ENCODE data around the gene TUBA1C.
A peak's percentile ranks its signal among the peaks of the same experiment; 100 is the strongest.
"Not testable (repeated sequence)": the region's sequence is repeated elsewhere in the genome, so short reads cannot be mapped to it uniquely, and the experiment has no call there.

TUBA1C gene

GRCh38 chr12:49264873-49265792 is at the start of gene TUBA1C:
Gene TUBA1C, plus strand, starts transcription at chr12:49265082. Its CDS starts 100 bp downstream, at chr12:49265182.
- peak; percentile 83 for DNase-seq (ENCODE audit: low read depth)

GRCh38 chr12:49219417-49220026 is 45.4 kb upstream of the TUBA1C start:
- DNase-seq (ENCODE audit: low read depth) = no peak

DNA sequence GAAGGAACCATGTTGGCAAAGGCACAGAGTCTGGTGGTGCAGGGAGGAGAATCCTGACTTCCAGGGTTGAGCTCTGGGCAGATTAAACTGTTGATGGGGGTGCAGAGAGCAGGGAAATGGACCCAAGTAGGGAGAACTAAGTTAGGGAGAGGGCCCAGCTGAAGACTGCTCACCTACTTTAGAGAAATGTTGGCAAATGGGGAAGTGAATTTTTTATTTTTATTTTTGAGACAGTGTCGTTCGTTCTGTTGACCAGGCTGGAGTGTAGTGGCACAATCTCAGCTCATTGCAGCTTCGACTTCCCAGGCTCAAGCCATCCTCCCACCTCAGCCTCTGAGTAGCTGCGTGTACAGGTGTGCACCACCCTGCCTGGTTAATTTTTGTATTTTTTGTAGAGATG is 43.9 kb upstream of the TUBA1C start:
- no peak for DNase-seq (ENCODE audit: low read depth)

DNA sequence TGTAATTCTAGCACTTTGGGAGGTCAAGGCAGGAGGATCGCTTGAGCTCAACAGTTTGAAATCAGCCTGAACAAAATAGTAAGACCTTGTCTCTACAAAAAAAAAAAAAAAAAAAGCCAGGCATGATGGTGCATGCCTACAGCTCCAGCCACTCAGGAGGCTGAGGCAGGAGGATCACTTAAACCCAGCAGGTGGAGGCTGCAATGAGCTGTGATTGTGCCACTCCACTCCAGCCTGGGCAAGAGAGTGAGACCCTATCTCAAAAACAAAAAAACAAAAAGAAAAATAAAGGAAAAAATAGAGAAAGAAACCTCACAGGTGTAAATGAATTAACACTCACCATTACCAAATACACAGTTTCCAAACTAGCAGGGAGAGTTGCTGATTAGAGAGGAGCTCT is 41.8 kb upstream of the TUBA1C start:
- no peak for DNase-seq (ENCODE audit: low read depth)

- DNase-seq (ENCODE audit: low read depth) = no peak
These were observed 41.1 kb upstream of the TUBA1C start for GRCh38 chr12:49223590-49224369.

DNA sequence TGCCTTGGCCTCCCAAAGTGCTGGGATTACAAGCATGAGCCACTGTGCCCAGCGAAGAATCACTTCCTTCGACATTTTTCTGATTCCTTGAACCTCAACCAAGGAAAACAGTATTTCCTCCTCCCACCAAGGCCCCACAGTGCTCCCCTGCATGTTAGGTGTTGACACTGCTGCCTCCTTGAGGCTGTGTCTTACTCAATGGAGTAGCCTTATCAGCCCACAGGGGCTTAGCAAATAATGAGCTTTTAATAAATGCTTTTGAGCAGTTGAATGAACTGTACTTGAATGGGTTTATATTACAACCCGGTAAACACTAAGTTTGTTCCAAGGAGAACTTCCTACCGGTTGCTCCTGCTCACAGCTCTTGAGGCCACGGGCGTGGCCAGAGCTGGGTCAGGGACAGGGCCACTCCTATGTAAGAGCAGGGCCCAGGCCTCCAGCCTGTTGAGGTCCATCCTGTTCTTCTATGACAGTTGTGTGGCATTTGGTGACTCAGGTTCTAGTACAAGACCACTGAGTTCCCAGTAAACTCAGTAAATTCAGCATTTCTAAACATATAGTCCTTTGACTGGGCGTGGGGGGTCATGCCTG is 39.2 kb upstream of the TUBA1C start:
- DNase-seq (ENCODE audit: low read depth) = no peak

DNA sequence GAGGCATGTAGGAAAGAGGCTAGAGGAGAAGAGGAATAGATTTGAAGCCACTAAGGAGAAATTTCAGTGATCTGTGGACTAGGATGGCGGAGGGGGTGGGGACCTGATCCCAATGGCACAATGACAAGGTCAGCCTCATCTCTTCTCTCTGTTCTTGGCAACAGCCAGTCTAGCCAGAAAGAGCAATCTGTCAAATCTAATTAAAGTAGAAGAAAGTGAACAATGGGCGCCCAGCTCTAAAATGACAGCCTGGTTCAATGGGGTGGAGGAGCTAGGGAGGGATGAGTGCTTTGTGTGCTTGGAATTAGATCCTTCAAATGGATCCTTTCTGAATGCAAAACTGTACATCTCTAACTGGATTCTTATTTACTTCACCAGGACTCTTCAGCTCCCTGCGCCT is 37.2 kb upstream of the TUBA1C start:
- no peak for DNase-seq (ENCODE audit: low read depth)

DNA sequence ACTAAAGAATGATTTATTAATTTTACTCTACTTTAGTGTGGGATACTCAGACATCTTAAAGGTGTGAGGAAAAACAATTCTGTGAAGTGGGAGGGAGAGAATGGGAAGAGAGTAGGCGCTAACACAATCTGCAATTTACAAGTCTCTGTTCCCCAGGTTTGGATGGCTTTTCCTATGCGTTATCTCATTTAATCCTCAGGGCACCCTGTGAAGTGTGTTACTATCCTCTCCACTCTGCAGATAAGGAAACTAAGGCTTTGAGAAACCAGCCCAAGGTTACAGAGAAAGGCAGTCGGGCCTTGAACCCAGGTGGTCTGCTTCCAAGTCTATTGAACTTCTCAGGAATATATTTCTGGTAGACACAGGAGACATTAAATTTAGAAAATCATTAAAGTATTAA is 36.2 kb upstream of the TUBA1C start:
- no peak for DNase-seq (ENCODE audit: low read depth)

DNA sequence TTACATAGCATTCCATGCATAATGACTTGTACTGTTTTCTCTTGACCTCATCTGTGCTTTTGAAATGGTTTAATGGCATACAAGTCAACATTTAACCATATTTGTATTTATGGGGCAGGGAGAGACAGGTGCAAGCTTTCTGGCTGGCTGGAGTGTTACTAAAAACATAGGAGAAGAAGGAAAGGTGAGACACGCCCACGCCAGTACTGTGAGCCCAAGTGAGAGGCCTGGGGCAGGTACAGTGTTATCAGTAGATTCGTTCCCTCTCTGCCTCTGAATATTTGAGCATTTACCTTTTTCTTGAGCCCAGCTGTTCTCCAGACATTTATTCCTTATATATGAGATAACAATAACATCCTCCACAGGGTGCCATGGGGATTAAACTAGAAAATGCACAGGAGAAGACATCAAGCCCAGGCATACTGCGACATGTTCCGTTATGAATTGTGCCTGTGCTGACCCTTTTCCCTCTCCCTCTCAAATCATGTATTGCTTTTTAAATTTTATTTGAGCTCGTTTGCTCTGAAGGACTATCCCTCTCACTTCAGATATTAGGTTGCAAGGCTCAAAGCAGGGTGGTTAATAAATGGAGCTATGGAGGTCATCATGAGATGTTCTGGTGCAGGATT is 34.6 kb upstream of the TUBA1C start:
- no peak for DNase-seq (ENCODE audit: low read depth)

DNA sequence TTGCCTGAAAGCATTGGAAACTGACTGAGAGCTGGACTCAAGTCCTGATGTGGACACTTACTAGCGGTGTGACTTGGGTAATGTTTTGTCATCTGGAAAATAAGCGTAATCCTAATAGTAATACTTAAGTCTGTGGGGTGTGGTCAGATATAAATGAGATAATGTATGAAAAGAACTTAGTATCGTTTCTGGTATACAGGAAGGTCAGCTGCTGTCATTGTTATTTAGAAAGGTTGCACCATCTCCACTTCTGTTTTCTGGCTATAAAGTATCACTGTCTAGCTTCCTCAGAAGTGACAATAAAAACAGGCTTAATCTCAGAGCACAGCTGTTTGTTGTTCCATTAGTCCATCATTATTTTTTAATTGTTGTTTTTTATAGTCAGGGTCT is 34.1 kb upstream of the TUBA1C start:
- DNase-seq (ENCODE audit: low read depth) = no peak

GRCh38 chr12:49231878-49232655 is 32.8 kb upstream of the TUBA1C start:
- no peak for DNase-seq (ENCODE audit: low read depth)

- no peak for DNase-seq (ENCODE audit: low read depth)
These were observed 31.7 kb upstream of the TUBA1C start for GRCh38 chr12:49232940-49233841.

GRCh38 chr12:49233842-49234526 is 30.9 kb upstream of the TUBA1C start:
- peak; percentile 4 for DNase-seq (ENCODE audit: low read depth)

GRCh38 chr12:49236423-49236822 is 28.5 kb upstream of the TUBA1C start:
- no peak for DNase-seq (ENCODE audit: low read depth)

GRCh38 chr12:49243631-49244030 is 21.3 kb upstream of the TUBA1C start:
- DNase-seq (ENCODE audit: low read depth) = no peak

DNA sequence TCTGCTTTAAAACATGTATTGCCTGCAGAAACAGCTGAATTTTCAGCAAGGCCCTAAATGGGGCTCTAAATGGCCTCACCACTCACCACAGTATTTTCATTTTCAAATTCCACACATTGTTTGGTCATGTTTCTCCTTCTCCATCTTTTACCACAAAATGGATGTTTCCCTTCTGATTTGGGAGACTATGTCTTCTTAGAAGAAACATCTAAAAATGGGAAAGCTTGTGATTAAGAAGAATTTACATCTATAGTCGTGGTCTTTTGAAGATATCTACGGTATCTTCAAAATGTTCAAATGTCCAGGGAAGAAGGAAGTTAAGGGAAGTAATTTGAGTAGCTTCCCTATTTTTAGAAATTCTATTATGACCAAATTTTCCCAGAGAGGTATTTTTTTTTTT is 20.7 kb upstream of the TUBA1C start:
- DNase-seq (ENCODE audit: low read depth) = no peak

DNA sequence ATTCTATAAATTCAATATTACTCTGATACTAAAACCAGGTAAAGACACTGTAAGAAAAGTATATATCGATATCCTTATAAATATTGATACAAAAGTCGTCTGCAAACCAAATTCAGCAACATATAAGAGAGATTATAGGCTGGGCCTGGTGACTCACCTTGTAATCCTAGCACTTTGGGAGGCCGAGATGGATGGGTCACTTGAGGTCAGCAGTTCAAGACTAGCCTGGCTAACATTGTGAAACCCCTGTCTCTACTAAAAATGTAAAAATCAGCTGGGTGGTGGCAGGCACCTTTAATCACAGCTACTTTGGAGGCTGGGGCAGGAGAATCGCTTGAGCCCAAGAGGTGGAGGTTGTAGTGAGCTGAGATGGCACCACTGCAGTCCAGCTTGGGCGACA is 13.5 kb upstream of the TUBA1C start:
- DNase-seq (ENCODE audit: low read depth) = no peak

DNA sequence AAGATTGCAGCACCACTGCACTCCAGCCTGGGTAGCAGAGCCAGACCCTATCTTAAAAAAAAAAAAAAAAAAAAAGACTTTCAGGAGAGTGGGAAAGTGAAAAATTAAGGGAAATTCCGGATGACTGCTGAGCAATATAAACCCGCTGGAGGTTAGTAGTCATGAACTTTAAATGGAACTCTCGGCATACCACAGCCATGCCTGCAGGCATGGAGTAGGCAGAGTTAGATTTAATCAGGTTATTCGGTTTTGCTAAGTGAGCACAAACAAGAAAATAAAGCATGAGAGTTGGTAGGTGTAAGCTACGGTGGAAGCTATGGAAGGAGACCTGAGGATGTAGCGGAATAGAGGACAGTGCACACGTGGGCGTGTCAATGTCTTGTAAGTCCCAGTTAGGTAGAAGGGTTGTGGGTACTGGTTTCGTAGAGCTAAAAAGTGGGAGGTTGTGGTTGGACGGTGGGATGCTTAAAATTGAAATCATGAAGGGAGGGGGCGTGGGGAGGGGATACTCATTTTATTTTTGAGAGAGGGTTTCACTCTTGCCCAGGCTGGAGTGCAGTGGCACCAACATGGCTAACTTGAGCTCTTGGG is 11.8 kb upstream of the TUBA1C start:
- no peak for DNase-seq (ENCODE audit: low read depth)

DNA sequence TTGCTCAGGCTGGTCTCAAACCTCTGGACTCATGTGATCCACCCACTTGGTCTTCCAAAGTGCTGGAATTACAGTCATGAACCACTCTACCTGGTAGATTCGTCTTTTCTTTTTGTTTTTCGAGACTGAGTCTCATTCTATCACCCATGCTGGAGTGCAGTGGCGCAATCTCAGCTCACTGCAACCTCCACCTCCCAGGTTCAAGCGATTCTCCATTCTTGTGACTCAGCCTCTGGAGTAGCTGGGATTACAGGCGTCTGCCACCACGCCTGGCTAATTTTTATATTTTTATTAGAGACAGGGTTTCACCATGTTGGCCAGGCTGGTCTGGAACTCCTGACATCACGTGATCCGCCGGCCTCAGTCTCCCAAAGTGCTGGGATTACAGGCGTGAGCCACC is 9.4 kb upstream of the TUBA1C start:
- not testable (repeated sequence) for DNase-seq (ENCODE audit: low read depth)
